SW 1271 (cell line): ENCODE results near the gene MXRA8.

Source experiments
- DNase-seq, 2 experiments: peaks; one replicate each; lab custom pipeline; 2025; lab: John Stamatoyannopoulos, UW

MXRA8 gene

DNA sequence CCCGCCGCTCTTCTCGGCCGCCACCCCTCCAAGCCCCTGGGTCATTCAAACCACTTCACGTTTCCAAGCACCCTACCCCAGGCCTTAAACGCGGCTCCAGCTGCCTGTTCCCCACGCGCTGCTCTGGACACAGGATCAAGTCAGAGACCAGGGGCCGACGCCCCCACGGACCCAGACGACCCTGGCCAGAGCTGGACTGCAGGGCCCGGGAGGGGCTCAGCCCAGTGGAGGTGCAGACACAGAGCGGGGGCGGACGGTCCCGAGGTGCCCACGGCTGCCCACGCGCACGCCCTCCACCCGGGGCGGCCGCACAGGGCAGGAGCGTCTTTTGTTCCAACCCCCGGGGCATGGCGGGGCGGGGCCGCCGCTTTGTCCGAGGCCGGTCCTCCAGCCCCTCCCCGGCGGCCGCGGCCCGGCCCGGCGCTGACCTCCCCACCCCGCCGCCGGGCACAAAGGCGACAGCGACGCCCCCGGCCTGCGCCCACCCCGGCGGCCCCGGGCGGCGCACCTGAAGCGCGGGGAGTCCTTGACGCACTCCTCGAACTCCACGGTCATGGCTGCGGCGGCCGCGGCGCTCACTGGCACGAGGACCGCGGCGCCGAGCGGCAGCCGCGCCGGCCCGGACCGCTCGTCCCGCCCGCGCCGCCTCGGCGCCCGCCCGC, 51.0 kb downstream of the MXRA8 start:
- no peak for DNase-seq

DNA sequence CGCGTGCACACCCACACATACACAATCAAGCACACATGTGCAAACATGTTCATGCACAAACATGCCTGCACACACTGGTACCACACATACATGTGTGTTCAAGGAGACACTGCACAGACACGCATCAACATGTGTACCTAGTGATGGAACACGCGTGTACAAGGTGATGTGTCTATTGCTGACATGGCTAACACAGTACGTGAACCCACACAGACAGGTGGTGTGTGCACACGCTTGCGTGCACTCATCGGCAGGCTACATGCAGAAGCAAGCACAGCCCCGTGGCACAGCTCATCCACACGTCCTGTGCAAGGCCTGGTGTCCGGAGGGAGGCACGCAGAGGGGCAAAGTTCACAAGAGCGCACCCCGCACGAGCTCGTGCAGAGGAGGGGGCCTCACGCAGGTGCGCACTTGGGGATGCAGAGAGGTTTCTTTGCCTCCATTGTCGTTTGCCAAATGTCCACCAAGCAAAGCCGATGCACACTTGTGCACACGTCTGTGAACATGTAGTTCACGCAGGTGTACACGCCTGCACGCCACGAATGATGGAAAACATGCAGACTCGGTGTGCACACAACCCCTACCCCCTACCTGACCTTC, 51.6 kb downstream of the MXRA8 start:
- DNase-seq: no peak

DNA sequence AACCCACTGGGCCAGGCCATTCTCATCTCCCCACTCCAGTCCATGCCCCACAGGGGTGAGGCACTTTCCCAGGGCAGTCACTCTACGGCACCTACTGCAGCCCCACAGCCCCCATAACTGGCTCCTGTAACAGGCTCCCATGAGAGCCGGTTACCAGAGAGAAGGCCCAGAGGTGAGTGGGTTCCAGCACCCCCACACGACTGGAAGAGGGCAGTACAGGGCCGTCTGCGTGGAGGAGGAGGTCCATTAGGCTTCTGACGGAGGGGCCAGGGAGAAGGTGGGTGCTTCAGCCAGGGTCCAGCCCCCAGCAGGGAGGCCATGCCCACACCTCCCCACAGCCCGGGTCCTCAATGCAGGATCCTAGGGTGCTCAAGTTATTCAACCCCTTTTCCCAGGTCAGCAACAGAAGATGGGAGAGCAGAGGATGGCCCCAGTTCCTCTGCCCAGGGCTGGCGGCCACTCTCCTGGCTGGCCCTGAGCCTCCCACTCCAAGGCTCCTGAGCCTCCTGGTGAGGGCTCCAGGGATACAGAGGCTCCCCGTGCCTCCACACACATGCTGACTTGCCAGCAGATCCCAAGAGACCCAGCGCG, 52.2 kb downstream of the MXRA8 start:
- DNase-seq: no peak

DNA sequence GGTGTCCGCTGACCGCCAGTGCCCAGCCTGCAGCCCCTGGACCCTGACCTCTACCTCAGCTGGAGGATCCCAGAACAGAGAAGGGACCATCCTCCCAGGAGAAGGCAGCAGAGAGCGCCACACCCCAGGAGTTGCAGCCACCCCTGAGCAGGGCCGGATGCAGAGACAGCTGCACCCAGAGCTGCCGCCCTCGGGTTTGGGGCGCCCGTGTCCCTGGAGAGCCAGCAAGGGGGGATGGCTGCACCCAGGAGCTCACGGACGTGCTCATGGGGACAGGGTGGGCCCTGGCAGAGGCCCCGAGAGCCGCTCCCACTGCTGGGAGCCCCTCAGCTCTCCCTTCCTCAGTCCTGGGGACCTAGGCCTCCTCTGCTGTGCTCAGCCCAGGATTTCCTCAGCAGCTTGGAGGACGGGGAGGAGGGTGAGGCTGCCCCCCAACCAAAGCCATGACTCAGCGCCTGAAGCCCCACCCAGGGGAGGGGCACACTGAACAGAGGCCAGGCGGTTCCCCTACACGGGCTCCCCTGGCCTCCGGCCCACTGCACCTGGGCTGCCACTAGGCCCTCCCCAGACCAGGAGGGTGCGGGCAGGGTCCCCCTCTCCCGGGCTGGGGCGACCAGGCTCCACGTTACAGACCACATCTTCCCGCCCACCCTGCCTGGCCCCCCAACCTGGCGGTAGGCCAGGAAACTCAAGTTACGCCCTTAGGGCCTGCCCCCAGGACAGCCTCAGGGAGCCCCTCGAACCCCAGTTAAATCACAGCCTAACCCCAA, 52.9 kb downstream of the MXRA8 start:
- DNase-seq: no peak

DNA sequence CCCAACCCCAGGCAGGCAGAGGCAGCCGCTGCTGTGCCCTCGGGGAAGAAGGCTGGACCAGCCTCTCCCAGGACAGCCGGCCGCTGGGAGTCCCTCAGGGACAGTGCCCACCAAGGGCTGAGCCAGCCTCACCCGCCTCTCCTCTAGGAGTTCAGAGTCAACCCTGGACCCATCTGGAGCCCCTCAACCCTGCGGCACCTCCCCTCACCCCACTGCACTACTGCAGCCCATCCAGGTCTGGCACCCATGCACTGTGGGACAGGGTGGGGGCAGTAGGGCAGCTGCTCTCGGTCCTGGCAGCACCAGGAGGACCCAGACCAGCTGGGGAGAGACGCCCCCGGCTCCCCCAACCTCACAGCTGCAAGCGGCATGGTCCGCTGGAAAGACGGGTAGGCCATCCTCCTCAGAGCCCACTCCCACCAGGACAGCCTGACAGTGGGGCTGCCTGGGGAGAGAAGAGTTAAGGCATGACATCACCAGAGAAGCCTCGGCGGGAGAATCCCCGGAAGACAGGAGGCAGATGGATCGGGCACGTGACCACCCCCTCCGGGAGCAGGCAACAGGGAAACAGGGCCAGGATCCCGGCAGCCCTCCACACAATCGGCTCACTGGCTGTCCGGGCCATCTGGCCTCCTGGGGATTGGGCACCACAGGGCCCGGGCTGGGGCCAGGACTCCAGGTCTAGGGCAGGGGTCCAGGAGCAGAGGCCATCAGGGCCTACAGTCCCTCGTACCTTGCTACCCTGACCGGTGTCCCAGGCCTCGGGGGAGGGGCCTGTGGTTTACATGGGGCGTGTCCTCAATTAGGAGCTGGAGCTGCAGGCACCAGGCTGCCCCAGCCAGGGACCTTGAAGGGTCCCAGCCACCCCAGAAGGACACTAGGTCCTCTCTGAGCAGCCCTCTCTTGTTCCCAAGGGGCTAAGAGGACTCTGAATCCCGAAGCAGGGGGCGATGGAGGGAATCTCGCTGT, 53.7 kb downstream of the MXRA8 start:
- peak in 1 of 2 experiments; percentile 36 for DNase-seq

DNA sequence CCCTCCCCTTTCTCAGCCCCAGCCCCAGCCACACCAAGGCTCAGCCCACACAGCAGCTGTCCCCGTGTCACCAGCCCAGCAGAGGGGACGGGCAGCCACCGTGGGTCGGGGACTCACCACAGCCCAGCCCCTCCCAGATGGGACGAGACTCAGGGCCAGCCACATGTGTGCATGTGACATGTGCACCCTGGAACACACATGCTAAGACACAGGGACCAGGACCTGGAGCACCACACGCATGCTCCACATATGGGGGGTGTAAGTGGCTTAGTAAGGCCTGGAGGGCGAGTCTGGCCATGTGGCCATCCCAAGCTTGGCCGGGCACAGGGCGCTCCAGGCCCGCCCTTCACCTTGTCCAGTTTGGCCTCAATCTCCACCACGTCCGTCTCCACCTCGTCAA, 54.6 kb downstream of the MXRA8 start:
- no peak for DNase-seq

DNA sequence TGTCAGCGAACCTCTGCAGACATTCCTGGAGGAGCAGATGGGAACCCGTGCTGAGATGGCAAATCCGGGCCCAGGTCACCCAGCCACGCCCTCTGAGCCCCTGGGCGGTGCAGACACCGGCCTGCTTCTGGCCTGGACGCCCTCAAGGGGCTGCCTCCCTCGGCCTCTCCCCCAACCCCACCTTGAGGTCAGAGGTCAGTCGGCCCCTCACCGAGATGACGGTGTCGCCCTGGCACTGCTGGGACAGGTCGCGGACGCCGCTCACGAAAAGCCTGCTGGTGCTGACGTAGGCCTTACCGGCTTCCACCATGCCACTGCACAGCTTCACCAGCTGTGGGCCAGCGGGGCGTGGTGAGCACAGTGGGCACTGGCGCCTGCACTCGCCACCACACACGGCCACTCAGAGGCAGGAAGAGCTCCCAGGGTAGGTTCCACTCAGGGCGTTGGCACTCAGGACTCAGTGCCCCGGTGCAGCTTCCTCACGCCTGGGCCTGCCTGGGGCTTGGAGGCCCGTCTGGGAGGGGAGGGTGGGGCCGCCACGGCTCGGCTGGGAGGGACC, 55.3 kb downstream of the MXRA8 start:
- no peak for DNase-seq
